Measurements from ENCODE around the gene FRG2B.
A peak's percentile ranks its signal among the peaks of the same experiment; 100 is the strongest.
"Not testable (repeated sequence)": the region's sequence is repeated elsewhere in the genome, so short reads cannot be mapped to it uniquely, and the experiment has no call there.

FRG2B gene

DNA sequence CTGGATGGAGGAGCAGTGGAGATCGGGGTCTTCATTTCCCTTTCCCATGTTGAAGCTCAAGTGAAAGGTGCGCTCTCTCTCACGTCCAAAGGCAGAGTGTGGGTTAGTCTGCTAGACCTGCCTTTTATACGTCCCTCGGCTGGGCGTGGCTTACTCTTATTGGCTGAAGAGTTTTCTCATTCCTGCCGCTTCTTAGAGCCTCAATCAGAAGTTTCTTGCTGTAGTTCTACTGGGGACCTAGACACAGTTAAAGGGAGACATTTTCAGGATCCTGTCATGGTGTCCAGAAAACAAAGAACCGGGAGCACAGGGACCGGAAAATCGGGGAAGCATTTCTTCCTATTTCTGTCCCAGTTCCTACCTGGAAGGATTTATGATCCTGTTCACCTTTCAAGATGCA is at the start of gene FRG2B:
Gene FRG2B (minus strand): TSS at position 101 of the 400 bp plus-strand sequence. CDS start 53 bp downstream, at position 48.
- FAIRE-seq; DNase-seq (ENCODE audit: insufficient read length, low spot score): not testable (repeated sequence)

- FAIRE-seq; DNase-seq (ENCODE audit: insufficient read length, low spot score): not testable (repeated sequence)
Observed at GRCh38 chr10:133667446-133667845, 40.9 kb upstream of the FRG2B start.

DNA sequence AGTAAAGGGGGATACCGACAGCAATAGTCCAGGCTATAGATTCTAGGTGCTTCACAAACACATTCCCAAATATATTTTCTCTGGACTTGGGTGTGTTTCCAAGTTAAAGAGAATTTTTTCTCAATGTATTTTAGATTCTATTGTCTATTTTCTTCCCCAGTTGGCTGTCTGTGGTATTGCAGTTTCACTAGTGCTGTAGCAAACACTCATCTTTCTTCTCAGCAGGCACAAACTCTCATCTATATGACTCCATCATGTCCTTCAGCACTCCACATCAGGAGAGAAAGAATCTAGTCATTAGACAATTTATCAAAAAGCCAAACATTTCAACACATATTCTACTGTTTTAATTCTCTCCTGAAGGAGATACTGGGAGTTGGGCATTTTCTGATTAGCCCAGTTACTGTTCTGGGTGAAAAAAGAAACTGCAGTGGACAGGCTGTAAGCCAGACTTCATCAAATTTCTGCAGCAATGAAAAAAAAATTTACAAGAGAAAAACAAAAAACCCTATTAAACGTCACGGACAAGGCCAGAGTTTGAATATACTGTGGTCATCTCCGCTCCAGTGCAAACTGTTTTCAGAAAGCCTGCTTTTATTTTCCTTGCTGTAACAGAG is 37.1 kb upstream of the FRG2B start:
- FAIRE-seq; DNase-seq (ENCODE audit: insufficient read length, low spot score): not testable (repeated sequence)

DNA sequence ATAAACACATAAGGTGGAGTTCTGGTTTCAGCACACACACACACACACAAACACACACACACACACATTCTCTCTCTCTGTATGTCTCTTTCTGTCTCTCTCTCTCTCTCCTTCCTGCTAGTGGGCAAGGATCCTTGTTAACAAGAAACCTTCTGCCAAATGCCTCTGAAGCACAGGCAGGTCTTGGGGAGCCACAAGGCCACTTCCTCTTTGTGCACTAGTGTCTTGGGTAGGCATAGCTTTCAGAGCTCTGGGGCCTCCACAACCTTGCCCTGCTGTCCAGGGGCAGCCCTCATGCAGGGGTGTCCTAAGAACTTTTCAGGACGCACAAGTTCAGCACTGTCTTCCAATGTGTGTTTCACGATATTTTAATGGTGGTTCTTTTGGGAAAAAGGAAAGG is 34.5 kb upstream of the FRG2B start:
- FAIRE-seq; DNase-seq (ENCODE audit: insufficient read length, low spot score): not testable (repeated sequence)

DNA sequence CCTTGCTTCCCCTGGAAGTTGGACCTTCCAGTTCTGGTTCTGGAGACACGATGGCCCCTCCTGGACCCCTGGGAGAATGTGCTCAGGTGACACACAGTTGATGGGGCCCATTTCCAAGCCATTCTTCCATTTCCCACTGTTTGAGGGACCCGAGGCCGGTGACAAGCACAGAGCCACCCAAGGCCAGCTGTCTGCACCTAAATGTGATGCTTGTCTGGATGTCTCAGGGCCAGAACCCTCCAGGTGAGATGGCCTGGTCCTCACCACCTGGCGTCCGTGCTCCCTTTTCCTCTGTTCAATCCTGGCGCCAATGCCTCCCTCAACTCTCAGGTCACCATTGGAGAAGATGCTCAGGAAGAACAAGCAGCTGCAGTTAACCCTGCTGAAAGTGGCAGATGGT is 33.9 kb upstream of the FRG2B start:
- not testable (repeated sequence) for FAIRE-seq; DNase-seq (ENCODE audit: insufficient read length, low spot score)

DNA sequence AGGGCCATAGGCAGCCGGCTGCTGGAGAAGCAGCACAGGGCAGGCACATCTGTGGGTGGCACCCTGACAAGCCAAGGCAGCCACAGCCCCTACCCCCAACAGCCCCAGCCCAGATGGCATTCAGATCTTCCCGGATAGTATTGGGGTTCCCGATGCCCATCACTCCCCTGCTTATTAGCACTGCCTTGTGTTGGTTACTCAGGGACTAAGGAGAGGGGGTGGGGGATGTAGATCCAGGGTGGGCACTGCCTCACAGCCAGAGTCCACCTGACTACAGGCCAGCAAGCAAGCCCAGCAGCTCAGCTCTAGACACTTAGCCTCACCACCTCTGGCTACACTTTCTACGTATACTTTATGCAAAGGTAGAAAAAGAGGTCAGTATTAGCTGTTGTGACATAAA is 30.7 kb upstream of the FRG2B start:
- not testable (repeated sequence) for FAIRE-seq; DNase-seq (ENCODE audit: insufficient read length, low spot score)

GRCh38 chr10:133648872-133649455 is 22.4 kb upstream of the FRG2B start:
- FAIRE-seq: peak; percentile 81
- not testable (repeated sequence) for DNase-seq (ENCODE audit: insufficient read length, low spot score)

DNA sequence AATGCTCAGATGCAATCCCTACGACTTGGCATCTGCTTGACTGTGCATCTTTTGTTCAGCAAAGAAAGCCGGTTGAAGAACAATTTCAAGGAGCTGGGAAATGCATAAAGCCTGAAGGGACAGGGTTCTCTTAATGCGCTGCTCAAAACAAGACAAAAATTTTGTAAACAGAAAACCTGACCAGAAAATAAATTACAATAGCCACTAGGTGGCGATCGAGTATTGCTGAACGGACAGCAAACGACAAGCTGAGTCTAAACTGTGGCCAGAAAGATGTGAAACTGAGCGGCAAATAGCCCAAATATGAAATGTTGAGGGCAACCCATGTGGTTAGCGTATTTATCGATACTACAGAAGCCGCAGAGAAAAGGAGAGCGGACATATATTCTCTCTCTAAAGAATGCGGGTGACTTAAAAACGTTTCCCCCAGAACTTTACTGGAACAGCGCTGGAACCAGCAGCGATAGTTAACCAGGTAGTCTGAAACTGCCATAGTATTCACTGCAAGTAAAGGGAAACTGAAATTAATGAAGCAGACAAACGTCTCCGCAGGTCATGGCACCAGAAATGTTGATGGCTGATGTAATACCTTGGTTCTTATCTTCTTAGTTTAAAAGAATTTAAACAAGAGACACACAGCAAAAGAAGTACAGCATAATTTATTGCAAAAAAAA is 20.6 kb upstream of the FRG2B start:
- not testable (repeated sequence) for FAIRE-seq; DNase-seq (ENCODE audit: insufficient read length, low spot score)

- not testable (repeated sequence) for DNase-seq (ENCODE audit: insufficient read length, low spot score); FAIRE-seq
Observed at GRCh38 chr10:133637846-133638235, 11.2 kb upstream of the FRG2B start.

DNA sequence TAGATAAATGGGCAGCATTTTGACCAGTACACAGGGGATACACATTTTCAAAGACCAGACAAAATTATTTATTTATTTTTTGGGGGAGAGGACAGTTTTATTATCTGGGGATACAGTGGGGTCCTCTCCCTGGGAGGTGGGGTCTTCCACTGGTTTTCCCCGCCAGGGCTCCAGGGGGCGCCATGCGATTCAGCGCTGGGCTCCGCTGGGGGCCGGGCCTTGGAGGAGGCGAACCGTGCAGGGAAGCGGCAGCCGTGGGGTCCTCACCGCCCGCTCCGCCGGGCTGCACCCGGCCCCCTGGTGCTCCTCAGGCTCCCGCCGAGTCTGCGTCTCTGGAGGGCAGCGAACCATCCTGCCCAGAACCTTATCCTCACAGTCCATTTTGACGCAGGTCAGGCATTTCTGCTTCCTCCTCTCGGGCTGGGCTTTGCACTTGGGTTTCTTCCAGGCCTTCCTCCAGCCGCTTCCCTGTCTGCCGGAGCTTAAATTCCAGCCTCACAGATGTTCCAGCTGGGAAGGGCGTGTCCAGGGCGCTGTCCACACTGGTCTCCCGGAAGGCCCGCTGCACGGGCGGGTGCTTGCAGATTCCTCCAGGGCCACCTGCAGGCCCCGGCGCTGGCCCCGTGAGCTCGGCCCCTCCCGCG is 10.7 kb upstream of the FRG2B start:
- DNase-seq (ENCODE audit: insufficient read length, low spot score); FAIRE-seq: not testable (repeated sequence)

GRCh38 chr10:133630723-133631249 is 4.2 kb upstream of the FRG2B start:
- not testable (repeated sequence) for DNase-seq (ENCODE audit: insufficient read length, low spot score); FAIRE-seq

GRCh38 chr10:133622544-133622943 is 4.1 kb downstream of the FRG2B start:
- DNase-seq (ENCODE audit: insufficient read length, low spot score): not testable (repeated sequence)

GRCh38 chr10:133618851-133619250 is 7.7 kb downstream of the FRG2B start:
- DNase-seq (ENCODE audit: insufficient read length, low spot score) (no peak), FAIRE-seq (no peak)
- TF ChIP-seq POLR2A (IDR thresholded peaks at IDR 0.05; ENCODE audit: low read depth, low read length): no peak

More at GRCh38 chr10:133622544-133622943, 4.1 kb downstream of the FRG2B start:
- FAIRE-seq: not testable (repeated sequence)

GRCh38 chr10:133617196-133617595 is 9.4 kb downstream of the FRG2B start:
- DNase-seq (ENCODE audit: insufficient read length, low spot score) (no peak), FAIRE-seq (no peak)
- TF ChIP-seq POLR2A (IDR thresholded peaks at IDR 0.05; ENCODE audit: low read depth, low read length): no peak

All from H54 (cell line).